Endothelial cell of umbilical vein (primary cell): ENCODE measurements around the gene CD300LG. TPM values are rescaled to one million over a fixed set of nuclear protein-coding genes. Genes with fewer than 3 reads are reported as not detected.

Source experiments
- BruUV-seq: library from RNA; stranded (reverse); fragments of 400-500 nt; replicated peaks from 2 replicates; lab custom pipeline; 2021; lab: Mats Ljungman, UMichigan
- CTCF ChIA-PET: fragments of 300-600, 350-600 bp; sonication (Branson Sonifier 250); formaldehyde crosslinking; loops from one replicate; lab custom pipeline; 2021; ENCODE audit warnings: antibody characterized with exemption, inconsistent platforms; lab: Charles Lee
- POLR2A ChIA-PET: fragments of 300-600, 350-600 bp; sonication (Branson Sonifier 250); formaldehyde crosslinking; loops from one replicate; lab custom pipeline; 2021; ENCODE audit warnings: antibody characterized with exemption, inconsistent platforms; lab: Charles Lee
- DNase-seq: peaks from one replicate; pipeline ENCODE4 v3.0.0-alpha.2; 2011; ENCODE audit warnings: low read depth, low spot score
- FAIRE-seq: peaks from 2 replicates; lab custom pipeline; 2011; peaks lifted over from hg19 to GRCh38; lab: Jason Lieb, UNC
- H2AFZ ChIP-seq: 2 replicates; pipeline ENCODE4 v1.6.0; 2012; ENCODE audit warnings: low read depth, low read length, control low read depth, inconsistent platforms
- H3K27ac ChIP-seq: 2 replicates; pipeline ENCODE4 v1.5.1; 2011; ENCODE audit warnings: low read depth, mild to moderate bottlenecking, control low read depth, low read length, moderate library complexity; ENCODE audit not compliant: insufficient read depth
- H3K27me3 ChIP-seq, 2 experiments: 2 replicates each; pipeline versions ENCODE4 v1.6.0 to v1.6.1; 2011; ENCODE audit warnings: low read length in 2 of 2, mixed read lengths in 1 of 2; ENCODE audit not compliant: control insufficient read depth in 2 of 2, insufficient read depth in 2 of 2
- H3K36me3 ChIP-seq, 2 experiments: 2 replicates in 1 of 2; 3 replicates in 1 of 2; pipeline ENCODE4 v1.5.1; 2011; ENCODE audit warnings: low read length in 2 of 2, mild to moderate bottlenecking in 1 of 2, moderate library complexity in 1 of 2; ENCODE audit not compliant: control insufficient read depth in 2 of 2, insufficient read depth in 2 of 2; ENCODE audit errors: extremely low read depth in 1 of 2
- H3K4me1 ChIP-seq: 3 replicates; pipeline ENCODE4 v1.5.1; 2011; ENCODE audit warnings: mild to moderate bottlenecking, low read length; ENCODE audit not compliant: control insufficient read depth, insufficient read depth; ENCODE audit errors: extremely low read depth
- H3K4me2 ChIP-seq: 2 replicates; pipeline ENCODE4 v1.6.1; 2011; ENCODE audit warnings: low read length, control low read depth, mixed read lengths; ENCODE audit not compliant: insufficient read depth
- H3K4me3 ChIP-seq, 3 experiments: fragments of 200-600 bp in 1 of 3; sonication (generic), shearing (Covaris generic) in 1 of 3; replicated peaks in 1 of 3; 2 replicates each; pipeline ENCODE4 v1.5.1; 2011 to 2016; ENCODE audit warnings: control low read depth in 3 of 3, low read length in 3 of 3, mild to moderate bottlenecking in 2 of 3, inconsistent platforms in 1 of 3, low read depth in 1 of 3, moderate library complexity in 1 of 3; ENCODE audit not compliant: insufficient read depth in 1 of 3
- H3K79me2 ChIP-seq: 2 replicates; pipeline ENCODE4 v1.6.0; 2012; ENCODE audit warnings: low read length, inconsistent platforms; ENCODE audit not compliant: control insufficient read depth, insufficient read depth
- H3K9ac ChIP-seq: replicated peaks from 2 replicates; pipeline ENCODE3; 2011; ENCODE audit warnings: low read length, control low read depth; ENCODE audit not compliant: insufficient read depth; ENCODE audit errors: extremely low read depth
- H3K9me1 ChIP-seq: replicated peaks from 3 replicates; pipeline ENCODE4 v1.6.0; 2011; ENCODE audit warnings: mild to moderate bottlenecking, low read length; ENCODE audit not compliant: control insufficient read depth, insufficient read depth; ENCODE audit errors: extremely low read depth
- H3K9me3 ChIP-seq: replicated peaks from 2 replicates; pipeline ENCODE4 v1.5.1; 2012; ENCODE audit warnings: low read length, inconsistent platforms; ENCODE audit not compliant: control insufficient read depth, insufficient read depth
- H4K20me1 ChIP-seq: replicated peaks from 2 replicates; pipeline ENCODE3; 2011; ENCODE audit warnings: mild to moderate bottlenecking, low read length; ENCODE audit not compliant: control insufficient read depth, insufficient read depth; ENCODE audit errors: extremely low read depth
- CTCF ChIP-seq, 2 donors: IDR thresholded peaks; 1 replicate in 1 of 2; 2 replicates in 1 of 2; pipeline ENCODE4 v1.5.1; 2011; ENCODE audit warnings: low read length in 2 of 2, mild to moderate bottlenecking in 2 of 2, moderate library complexity in 2 of 2, control low read depth in 1 of 2, inconsistent platforms in 1 of 2, low read depth in 1 of 2; ENCODE audit not compliant: insufficient read depth in 1 of 2; ENCODE audit errors: extremely low read depth in 1 of 2
- EZH2 ChIP-seq: IDR thresholded peaks from 2 replicates; pipeline ENCODE4 v1.6.1; 2012; ENCODE audit warnings: borderline replicate concordance, low read depth, mild to moderate bottlenecking, moderate library complexity, low read length, inconsistent platforms; ENCODE audit not compliant: severe bottlenecking
- FOS ChIP-seq: IDR thresholded peaks from 2 replicates; pipeline ENCODE4 v1.6.1; 2011; ENCODE audit warnings: mild to moderate bottlenecking, low read length, moderate library complexity, borderline replicate concordance; ENCODE audit not compliant: insufficient read depth
- GATA2 ChIP-seq: IDR thresholded peaks from 2 replicates; pipeline ENCODE4 v1.7.0; 2011; ENCODE audit warnings: low read depth, mild to moderate bottlenecking, moderate library complexity, mixed read lengths, low read length; ENCODE audit not compliant: insufficient read length, insufficient read depth
- JUN ChIP-seq: IDR thresholded peaks from 2 replicates; pipeline ENCODE4 v1.6.1; 2011; ENCODE audit warnings: borderline replicate concordance, low read depth; ENCODE audit not compliant: insufficient read length, insufficient read depth
- MYC ChIP-seq: IDR thresholded peaks from one replicate; pipeline ENCODE4 v1.6.1; 2011; ENCODE audit warnings: mild to moderate bottlenecking, low read depth, low read length
- POLR2A ChIP-seq: IDR thresholded peaks from 2 replicates; pipeline ENCODE4 v1.6.1; 2012; ENCODE audit warnings: low read depth, mild to moderate bottlenecking, control low read depth, low read length
- POLR2AphosphoS5 ChIP-seq: IDR thresholded peaks from 2 replicates; pipeline ENCODE4 v1.6.1; 2012; ENCODE audit warnings: low read depth, mild to moderate bottlenecking, control low read depth, low read length, moderate library complexity; ENCODE audit not compliant: insufficient read depth
- dilution Hi-C: fragments of 300-500 bp; cut with MboI; formaldehyde crosslinking; loops from one replicate; pipeline ENCODE4 v1.15.0; 2019; ENCODE audit warnings: low sequenced_read_pairs; ENCODE audit not compliant: extremely low pct_ligation_motif_present
- intact Hi-C: fragments of 100-400 bp; cut with micrococcal nuclease; formaldehyde crosslinking; loops from one replicate; pipeline ENCODE4 v1.10.0; 2022
- polyA plus RNA-seq, 4 experiments: library from polyadenylated mRNA; depleted of rRNA in 3 of 4; stranded (reverse) in 3 of 4; unstranded in 1 of 4; fragments of >200 nt; gene quantifications; 2 replicates each; pipeline versions ENCODE4 v1.2.1 to v1.2.3, GENCODE V29; 2011 to 2012; ENCODE audit warnings: missing spikeins in 1 of 4
- total RNA-seq: library from RNA; stranded (reverse); gene quantifications from 2 replicates; pipeline ENCODE4 v1.2.3, GENCODE V29; 2021

Gene CD300LG
- total and polyA plus RNA-seq, 2 donors (not counting 3 experiments of a cell fraction or from before 2014, with no cell fraction given) = not detected

GRCh38 chr17:43907425-43907981, 60.5 kb downstream of the CD300LG start, which contains the start of gene MPP2:
Gene MPP2 (minus strand): TSS chr17:43907536. CDS start chr17:43904460, 3,076 bp downstream.
- H4K20me1 ChIP-seq = no peaks in the 10 kb centered on the region
- peak; percentile 55 for DNase-seq
- no peak within 1 kb of the TSS for H3K9ac ChIP-seq
- peak; percentile 31 for FAIRE-seq
- peak within 1 kb of the TSS; percentile 23 for H3K4me2 ChIP-seq
- ChIA-PET POLR2A (no interaction called here), CTCF (interaction anchor here (0.8 to 3.3 kb wide), 4 partner anchors 7 to 37 kb away, joined by 3 to 37 read pairs (median 4); no protein-coding TSS in a partner anchor)
- BruUV-seq = no TSS peak
- dilution Hi-C loops = no loop called here
- intact Hi-C loops = no loop called here
- H3K36me3 ChIP-seq = no peaks in the 10 kb centered on the region
- H3K9me1 ChIP-seq = no peaks in the 10 kb centered on the region
- peaks cover 3% of the 10 kb centered on the region for H3K4me1 ChIP-seq
- peak within 1 kb of the TSS in 1 of 3 experiments; percentile 26 for H3K4me3 ChIP-seq
- H3K27ac ChIP-seq = no peak within 1 kb of the TSS
- no peak for TF ChIP-seq MYC
- no peak for TF ChIP-seq POLR2A
- peak; percentile 75 for TF ChIP-seq EZH2
- peak in 1 of 2 donors; percentile 23 for TF ChIP-seq CTCF (IDR thresholded peaks at IDR 0.05; ENCODE audit: extremely low read depth in 1 of 2, insufficient read depth in 1 of 2, low read depth in 1 of 2, low read length in 2 of 2)
- TF ChIP-seq GATA2 = no peak
- TF ChIP-seq POLR2AphosphoS5 = no peak
- TF ChIP-seq FOS = no peak
- no peak for TF ChIP-seq JUN
- no peaks in the 10 kb centered on the region for H3K9me3 ChIP-seq
- peaks cover 44 to 51% of the 10 kb centered on the region in 2 experiments for H3K27me3 ChIP-seq
- no peaks in the 10 kb centered on the region for H3K79me2 ChIP-seq
- peak within 1 kb of the TSS; percentile 11 for H2AFZ ChIP-seq
